ENCODE results near the gene ZNF219. TPM values are rescaled to one million over a fixed set of nuclear protein-coding genes. Genes with fewer than 3 reads are reported as not detected.

The ZNF219 gene
- total RNA-seq, 2 experiments from 2014 or later, result 5.3 to 5.8 TPM

GRCh38 chr14:21078287-21078686, 20.2 kb downstream of the ZNF219 start:
- H3K4me3 Mint-ChIP-seq, result no peak overlapping the region
- no peaks in the 10 kb centered on the region for H3K36me3 Mint-ChIP-seq (ENCODE audit: low read depth)
- no peaks in the 10 kb centered on the region for H3K9me3 Mint-ChIP-seq

GRCh38 chr14:21077672-21078071, 20.8 kb downstream of the ZNF219 start:
- ChIA-PET CTCF (no interaction called here), POLR2A (no interaction called here)
- H3K4me3 Mint-ChIP-seq, result no peak overlapping the region
- H3K4me1 Mint-ChIP-seq, result no peaks in the 10 kb centered on the region
- H3K27ac Mint-ChIP-seq, result no peak overlapping the region
- H3K27me3 Mint-ChIP-seq, result peaks cover 12% of the 10 kb centered on the region
- DNase-seq, result no peak
- no peaks in the 10 kb centered on the region for H3K36me3 Mint-ChIP-seq (ENCODE audit: low read depth)
- no peaks in the 10 kb centered on the region for H3K9me3 Mint-ChIP-seq

More at GRCh38 chr14:21078287-21078686, 20.2 kb downstream of the ZNF219 start:
- no peak overlapping the region for H3K27ac Mint-ChIP-seq
- POLR2A ChIA-PET, result interaction anchor here (0.8 kb wide), 1 partner anchor 9 kb away, joined by 4 read pairs; no protein-coding TSS in a partner anchor
- CTCF ChIA-PET, result no interaction called here
- H3K4me1 Mint-ChIP-seq, result no peaks in the 10 kb centered on the region
- peaks cover 7% of the 10 kb centered on the region for H3K27me3 Mint-ChIP-seq
- no peak for DNase-seq

GRCh38 chr14:21075719-21076437, 22.6 kb downstream of the ZNF219 start:
- no peak overlapping the region for H3K27ac Mint-ChIP-seq
- peaks cover 30% of the 10 kb centered on the region for H3K27me3 Mint-ChIP-seq
- no peak overlapping the region for H3K4me3 Mint-ChIP-seq
- H3K36me3 Mint-ChIP-seq (ENCODE audit: low read depth), result no peaks in the 10 kb centered on the region
- POLR2A ChIA-PET, result no interaction called here
- H3K4me1 Mint-ChIP-seq, result peaks cover 18% of the 10 kb centered on the region
- DNase-seq, result no peak
- H3K9me3 Mint-ChIP-seq, result no peaks in the 10 kb centered on the region
- CTCF ChIA-PET, result no interaction called here

GRCh38 chr14:21074398-21075272, 23.8 kb downstream of the ZNF219 start:
- H3K4me1 Mint-ChIP-seq, result peaks cover 27% of the 10 kb centered on the region
- no peaks in the 10 kb centered on the region for H3K36me3 Mint-ChIP-seq (ENCODE audit: low read depth)
- H3K4me3 Mint-ChIP-seq, result no peak overlapping the region
- no peak for DNase-seq
- no peaks in the 10 kb centered on the region for H3K9me3 Mint-ChIP-seq
- no peak overlapping the region for H3K27ac Mint-ChIP-seq
- peaks cover 38% of the 10 kb centered on the region for H3K27me3 Mint-ChIP-seq
- ChIA-PET POLR2A (interaction anchor here (1.4 kb wide), 1 partner anchor 13 kb away, joined by 3 read pairs; no protein-coding TSS in a partner anchor), CTCF (interaction anchor here (1.1 kb wide), 1 partner anchor 30 kb away, joined by 4 read pairs; no protein-coding TSS in a partner anchor)

GRCh38 chr14:21073921-21074320, 24.5 kb downstream of the ZNF219 start:
- Mint-ChIP-seq H3K27ac (no peak overlapping the region), H3K36me3 (ENCODE audit: low read depth) (no peaks in the 10 kb centered on the region), H3K27me3 (peaks cover 45% of the 10 kb centered on the region), H3K4me1 (peaks cover 34% of the 10 kb centered on the region), H3K9me3 (no peaks in the 10 kb centered on the region), H3K4me3 (no peak overlapping the region)
- ChIA-PET CTCF (no interaction called here), POLR2A (interaction anchor here (1.4 kb wide), 1 partner anchor 13 kb away, joined by 3 read pairs; no protein-coding TSS in a partner anchor)
- DNase-seq, result no peak

- ChIA-PET CTCF (interaction anchor here (1.4 to 3.7 kb wide), 2 partner anchors 29 to 31 kb away, joined by 3 to 20 read pairs; partner anchors contain the start of gene TMEM253), POLR2A (interaction anchor here (1.4 to 3.0 kb wide), 3 partner anchors 11 to 16 kb away, joined by 3 to 19 read pairs (median 9); no protein-coding TSS in a partner anchor)
- peaks cover 2% of the 10 kb centered on the region for H3K36me3 Mint-ChIP-seq (ENCODE audit: low read depth)
- H3K9me3 Mint-ChIP-seq, result no peaks in the 10 kb centered on the region
- peaks cover 54% of the 10 kb centered on the region for H3K27me3 Mint-ChIP-seq
- no peak for DNase-seq
- H3K4me1 Mint-ChIP-seq, result peaks cover 39% of the 10 kb centered on the region
- no peak overlapping the region for H3K4me3 Mint-ChIP-seq
- no peak overlapping the region for H3K27ac Mint-ChIP-seq
These were observed 25.6 kb downstream of the ZNF219 start for GRCh38 chr14:21072781-21073339.

GRCh38 chr14:21072031-21072473, 26.4 kb downstream of the ZNF219 start:
- Mint-ChIP-seq H3K4me3 (peak overlapping the region; percentile 65), H3K27ac (no peak overlapping the region), H3K9me3 (no peaks in the 10 kb centered on the region), H3K27me3 (peaks cover 61% of the 10 kb centered on the region), H3K4me1 (peaks cover 39% of the 10 kb centered on the region), H3K36me3 (ENCODE audit: low read depth) (peaks cover 2% of the 10 kb centered on the region)
- CTCF ChIA-PET, result interaction anchor here (0.9 to 3.7 kb wide), 10 partner anchors 15 to 66 kb away, joined by 3 to 20 read pairs (median 4); partner anchors contain the start of gene TMEM253
- DNase-seq, result no peak
- POLR2A ChIA-PET, result interaction anchor here (1.1 to 3.0 kb wide), 6 partner anchors 10 to 56 kb away, joined by 3 to 19 read pairs (median 6); no protein-coding TSS in a partner anchor

- ChIA-PET POLR2A (interaction anchor here (1.0 to 3.0 kb wide), 8 partner anchors 10 to 78 kb away, joined by 3 to 19 read pairs (median 4); no protein-coding TSS in a partner anchor), CTCF (interaction anchor here (0.9 to 3.7 kb wide), 10 partner anchors 16 to 65 kb away, joined by 3 to 20 read pairs (median 4); partner anchors contain the start of gene TMEM253)
- Mint-ChIP-seq H3K27ac (no peak overlapping the region), H3K4me1 (peaks cover 39% of the 10 kb centered on the region), H3K36me3 (ENCODE audit: low read depth) (peaks cover 2% of the 10 kb centered on the region), H3K27me3 (peaks cover 67% of the 10 kb centered on the region), H3K4me3 (peak overlapping the region; percentile 65), H3K9me3 (no peaks in the 10 kb centered on the region)
- peak; percentile 66 for DNase-seq
These were observed 27.0 kb downstream of the ZNF219 start for GRCh38 chr14:21071225-21072030.

- Mint-ChIP-seq H3K4me3 (peak overlapping the region; percentile 65), H3K27ac (peak overlapping the region; percentile 6), H3K27me3 (peaks cover 72% of the 10 kb centered on the region), H3K4me1 (peaks cover 39% of the 10 kb centered on the region), H3K36me3 (ENCODE audit: low read depth) (peaks cover 2% of the 10 kb centered on the region), H3K9me3 (no peaks in the 10 kb centered on the region)
- DNase-seq, result no peak
- ChIA-PET POLR2A (interaction anchor here (0.8 to 3.0 kb wide), 10 partner anchors 9 to 77 kb away, joined by 3 to 19 read pairs (median 4); no protein-coding TSS in a partner anchor), CTCF (interaction anchor here (0.9 to 3.7 kb wide), 9 partner anchors 17 to 64 kb away, joined by 3 to 20 read pairs (median 4); no protein-coding TSS in a partner anchor)
These were observed 27.7 kb downstream of the ZNF219 start for GRCh38 chr14:21070610-21071224.

- ChIA-PET POLR2A (interaction anchor here (0.8 to 3.0 kb wide), 6 partner anchors 14 to 77 kb away, joined by 3 to 19 read pairs (median 4); no protein-coding TSS in a partner anchor), CTCF (interaction anchor here (1.9 to 3.7 kb wide), 5 partner anchors 17 to 55 kb away, joined by 4 to 20 read pairs (median 14); no protein-coding TSS in a partner anchor)
- DNase-seq, result no peak
- Mint-ChIP-seq H3K4me3 (peak within 1 kb of the TSS; percentile 65), H3K36me3 (ENCODE audit: low read depth) (peaks cover 2% of the 10 kb centered on the region), H3K4me1 (peaks cover 39% of the 10 kb centered on the region), H3K27ac (peak within 1 kb of the TSS; percentile 6), H3K9me3 (no peaks in the 10 kb centered on the region), H3K27me3 (peaks cover 77% of the 10 kb centered on the region)
These were observed 28.3 kb downstream of the ZNF219 start, which contains the start of gene ARHGEF40 for GRCh38 chr14:21070083-21070609. TSS of gene ARHGEF40 (plus strand) at chr14:21070304. CDS start at chr14:21070397, 93 bp downstream.

Measured in activated CD4-positive, alpha-beta memory T cell treated with anti-CD3 and anti-CD28 coated beads, Interleukin-2, amount 10 ng/mL, durations not matched to agents 7 days and 5 days (primary cell).